Activated naive CD8-positive, alpha-beta T cell (primary cell): ENCODE results near the gene LUM.

ENCODE experiments used
- H3K27ac Mint-ChIP-seq: one replicate; pipeline ENCODE4 v1.8.0; 2021; ENCODE audit warnings: mixed read lengths
- H3K27me3 Mint-ChIP-seq: one replicate; pipeline ENCODE4 v1.8.0; 2021; ENCODE audit warnings: mixed read lengths
- H3K36me3 Mint-ChIP-seq: one replicate; pipeline ENCODE4 v1.8.0; 2021; ENCODE audit warnings: mixed read lengths
- H3K4me1 Mint-ChIP-seq: one replicate; pipeline ENCODE4 v1.8.0; 2021; ENCODE audit warnings: low read depth, mixed read lengths
- H3K4me3 Mint-ChIP-seq: one replicate; pipeline ENCODE4 v1.8.0; 2021; ENCODE audit warnings: mild to moderate bottlenecking, mixed read lengths
- H3K9me3 Mint-ChIP-seq: one replicate; pipeline ENCODE4 v1.8.0; 2021; ENCODE audit warnings: low read depth, mixed read lengths

The LUM gene

GRCh38 chr12:91072931-91073330 lies 38.4 kb downstream of the LUM start:
- Mint-ChIP-seq H3K36me3 (no peaks in the 10 kb centered on the region), H3K4me3 (no peak overlapping the region), H3K27me3 (peaks cover 4% of the 10 kb centered on the region), H3K9me3 (no peaks in the 10 kb centered on the region), H3K27ac (no peak overlapping the region), H3K4me1 (no peaks in the 10 kb centered on the region)

GRCh38 chr12:91070936-91071335 lies 40.4 kb downstream of the LUM start:
- H3K9me3 Mint-ChIP-seq: no peaks in the 10 kb centered on the region
- no peaks in the 10 kb centered on the region for H3K36me3 Mint-ChIP-seq
- H3K27me3 Mint-ChIP-seq: peaks cover 4% of the 10 kb centered on the region
- no peak overlapping the region for H3K4me3 Mint-ChIP-seq
- no peak overlapping the region for H3K27ac Mint-ChIP-seq
- no peaks in the 10 kb centered on the region for H3K4me1 Mint-ChIP-seq

- Mint-ChIP-seq H3K4me3 (no peak overlapping the region), H3K27me3 (peaks cover 7% of the 10 kb centered on the region), H3K36me3 (no peaks in the 10 kb centered on the region), H3K27ac (no peak overlapping the region), H3K4me1 (no peaks in the 10 kb centered on the region), H3K9me3 (no peaks in the 10 kb centered on the region)
These were observed 45.9 kb downstream of the LUM start for GRCh38 chr12:91065396-91065795.

- H3K4me3 Mint-ChIP-seq: no peak overlapping the region
- no peak overlapping the region for H3K27ac Mint-ChIP-seq
- peaks cover 7% of the 10 kb centered on the region for H3K27me3 Mint-ChIP-seq
- H3K9me3 Mint-ChIP-seq: no peaks in the 10 kb centered on the region
- no peaks in the 10 kb centered on the region for H3K4me1 Mint-ChIP-seq
- H3K36me3 Mint-ChIP-seq: no peaks in the 10 kb centered on the region
These were observed 46.7 kb downstream of the LUM start for GRCh38 chr12:91064640-91065039.

GRCh38 chr12:91061091-91061490 lies 50.2 kb downstream of the LUM start:
- Mint-ChIP-seq H3K36me3 (no peaks in the 10 kb centered on the region), H3K9me3 (no peaks in the 10 kb centered on the region), H3K27me3 (peaks cover 6% of the 10 kb centered on the region), H3K27ac (no peak overlapping the region), H3K4me3 (no peak overlapping the region), H3K4me1 (no peaks in the 10 kb centered on the region)

GRCh38 chr12:91059211-91059610 lies 52.1 kb downstream of the LUM start:
- Mint-ChIP-seq H3K27ac (no peak overlapping the region), H3K4me1 (no peaks in the 10 kb centered on the region), H3K9me3 (no peaks in the 10 kb centered on the region), H3K27me3 (peaks cover 6% of the 10 kb centered on the region), H3K4me3 (no peak overlapping the region), H3K36me3 (no peaks in the 10 kb centered on the region)

- Mint-ChIP-seq H3K27ac (no peak overlapping the region), H3K36me3 (no peaks in the 10 kb centered on the region), H3K4me1 (no peaks in the 10 kb centered on the region), H3K9me3 (no peaks in the 10 kb centered on the region), H3K27me3 (peaks cover 6% of the 10 kb centered on the region), H3K4me3 (no peak overlapping the region)
These were observed 52.5 kb downstream of the LUM start for GRCh38 chr12:91058786-91059185.

GRCh38 chr12:91057368-91058165 lies 53.7 kb downstream of the LUM start, which contains the start of gene KERA:
Gene KERA (minus strand): TSS chr12:91058024. CDS start chr12:91056281, 1,743 bp downstream.
- H3K9me3 Mint-ChIP-seq: no peaks in the 10 kb centered on the region
- H3K4me3 Mint-ChIP-seq: no peak within 1 kb of the TSS
- H3K4me1 Mint-ChIP-seq: no peaks in the 10 kb centered on the region
- H3K27me3 Mint-ChIP-seq: peaks cover 6% of the 10 kb centered on the region
- H3K27ac Mint-ChIP-seq: no peak within 1 kb of the TSS
- H3K36me3 Mint-ChIP-seq: no peaks in the 10 kb centered on the region

GRCh38 chr12:91056488-91056887 lies 54.8 kb downstream of the LUM start:
- Mint-ChIP-seq H3K4me3 (no peak overlapping the region), H3K36me3 (no peaks in the 10 kb centered on the region), H3K27me3 (peaks cover 8% of the 10 kb centered on the region), H3K4me1 (no peaks in the 10 kb centered on the region), H3K9me3 (no peaks in the 10 kb centered on the region), H3K27ac (no peak overlapping the region)

- H3K27ac Mint-ChIP-seq: no peak overlapping the region
- H3K36me3 Mint-ChIP-seq: no peaks in the 10 kb centered on the region
- no peaks in the 10 kb centered on the region for H3K4me1 Mint-ChIP-seq
- no peaks in the 10 kb centered on the region for H3K9me3 Mint-ChIP-seq
- no peak overlapping the region for H3K4me3 Mint-ChIP-seq
- H3K27me3 Mint-ChIP-seq: peaks cover 9% of the 10 kb centered on the region
These were observed 55.3 kb downstream of the LUM start for GRCh38 chr12:91055976-91056375.

GRCh38 chr12:91053951-91054715 lies 57.2 kb downstream of the LUM start:
- no peaks in the 10 kb centered on the region for H3K4me1 Mint-ChIP-seq
- no peak overlapping the region for H3K27ac Mint-ChIP-seq
- H3K4me3 Mint-ChIP-seq: no peak overlapping the region
- no peaks in the 10 kb centered on the region for H3K36me3 Mint-ChIP-seq
- H3K27me3 Mint-ChIP-seq: peaks cover 9% of the 10 kb centered on the region
- no peaks in the 10 kb centered on the region for H3K9me3 Mint-ChIP-seq
